Measurements from ENCODE around the gene GGPS1.
"Not testable (repeated sequence)": the region's sequence is repeated elsewhere in the genome, so short reads cannot be mapped to it uniquely, and the experiment has no call there.

The GGPS1 gene

DNA sequence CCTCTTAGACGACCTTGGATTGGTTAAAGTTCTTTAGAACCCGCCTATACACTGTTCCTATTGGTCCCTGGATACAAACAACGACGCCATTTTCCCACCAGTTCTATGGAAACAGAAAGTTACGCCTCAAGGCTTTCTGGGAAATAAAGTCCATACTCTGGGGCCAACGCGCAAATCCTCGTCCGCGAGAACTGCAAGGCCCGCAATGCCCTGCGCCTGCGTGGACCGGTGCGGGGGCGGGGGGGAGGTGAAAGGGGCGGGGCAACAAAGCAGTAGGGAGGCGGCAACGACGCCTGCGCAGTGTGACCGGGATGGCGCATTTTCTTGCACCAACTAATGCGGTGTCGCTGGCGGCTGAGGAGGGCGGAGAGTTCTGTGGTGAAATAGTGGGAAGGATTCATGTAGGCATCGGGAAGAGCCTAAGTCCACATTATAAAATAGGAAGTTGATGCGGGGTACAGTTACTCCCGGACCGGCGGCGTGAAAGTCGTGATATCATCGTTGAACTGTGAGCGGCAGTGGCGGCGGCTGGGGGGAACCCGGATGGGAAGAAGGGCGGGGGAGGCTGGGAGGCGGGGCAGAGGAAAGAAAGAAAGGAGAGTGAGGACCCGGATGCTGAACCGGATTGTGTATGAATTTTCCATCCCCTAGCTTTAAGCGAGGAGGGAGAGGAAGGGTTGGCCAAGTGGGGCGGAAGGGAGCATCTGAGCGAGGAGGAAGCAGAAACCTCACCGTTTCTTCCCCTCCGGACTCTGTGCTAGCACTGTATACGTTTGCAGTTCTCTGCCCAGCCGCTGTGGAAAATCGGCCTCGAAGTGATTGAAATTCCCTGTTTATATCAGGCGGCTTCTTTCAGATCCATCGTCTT lies at the start of gene GGPS1:
GGPS1 (plus strand) TSS at position 300 of the 868 bp plus-strand sequence. CDS start 6,695 bp downstream, outside the sequence.
- Mint-ChIP-seq H3K9me3 (no peaks in the 10 kb centered on the region), H3K27me3 (ENCODE audit: low read depth) (no peaks in the 10 kb centered on the region), H3K4me1 (ENCODE audit: low read depth) (peaks cover 22% of the 10 kb centered on the region), H3K4me3 (no peak within 1 kb of the TSS), H3K27ac (no peak within 1 kb of the TSS), H3K36me3 (ENCODE audit: low read depth) (peaks cover 13% of the 10 kb centered on the region)

DNA sequence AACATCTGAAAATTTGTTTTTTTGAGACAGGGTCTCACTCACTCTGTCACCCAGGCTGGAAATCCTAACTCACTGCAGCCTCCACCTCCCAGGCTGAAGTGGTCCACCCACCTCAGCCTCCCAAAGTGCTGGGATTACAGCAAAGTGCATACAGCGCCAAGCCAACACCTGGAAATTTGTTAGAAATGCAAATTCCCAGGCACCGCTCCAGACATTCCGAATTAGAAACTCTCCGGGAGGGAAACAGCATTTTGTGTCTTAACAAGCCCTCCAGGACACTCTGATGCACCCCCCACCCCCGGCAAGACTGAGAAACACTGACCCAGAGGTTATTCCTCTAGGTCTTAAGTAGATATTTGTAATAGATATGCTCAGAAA lies 49.5 kb upstream of the GGPS1 start:
- Mint-ChIP-seq H3K9me3 (no peaks in the 10 kb centered on the region), H3K27ac (no peak overlapping the region), H3K4me3 (no peak overlapping the region), H3K36me3 (ENCODE audit: low read depth) (peaks cover 2% of the 10 kb centered on the region), H3K27me3 (ENCODE audit: low read depth) (no peaks in the 10 kb centered on the region), H3K4me1 (ENCODE audit: low read depth) (peaks cover 30% of the 10 kb centered on the region)

DNA sequence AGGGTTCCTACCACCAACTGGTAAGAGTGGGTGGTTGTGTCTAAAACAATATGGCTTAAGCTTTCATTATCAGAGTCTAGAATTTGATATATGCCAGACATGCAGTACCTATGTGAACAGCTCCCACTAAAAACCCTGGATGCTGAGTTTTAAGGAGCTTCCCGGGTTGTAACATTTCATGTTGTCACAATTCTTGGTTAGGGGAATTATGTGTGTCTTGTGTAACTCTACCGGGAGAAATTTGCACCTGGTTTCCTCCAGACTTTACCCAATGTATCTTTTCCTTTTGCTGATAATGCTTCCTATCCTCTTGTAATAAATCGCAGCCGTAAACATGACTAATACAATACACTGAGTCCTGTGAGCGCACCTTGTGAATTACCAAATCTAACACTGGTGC lies 48.7 kb upstream of the GGPS1 start:
- Mint-ChIP-seq H3K27ac (no peak overlapping the region), H3K36me3 (ENCODE audit: low read depth) (peaks cover 2% of the 10 kb centered on the region), H3K27me3 (ENCODE audit: low read depth) (no peaks in the 10 kb centered on the region), H3K9me3 (no peaks in the 10 kb centered on the region), H3K4me1 (ENCODE audit: low read depth) (peaks cover 29% of the 10 kb centered on the region), H3K4me3 (no peak overlapping the region)

DNA sequence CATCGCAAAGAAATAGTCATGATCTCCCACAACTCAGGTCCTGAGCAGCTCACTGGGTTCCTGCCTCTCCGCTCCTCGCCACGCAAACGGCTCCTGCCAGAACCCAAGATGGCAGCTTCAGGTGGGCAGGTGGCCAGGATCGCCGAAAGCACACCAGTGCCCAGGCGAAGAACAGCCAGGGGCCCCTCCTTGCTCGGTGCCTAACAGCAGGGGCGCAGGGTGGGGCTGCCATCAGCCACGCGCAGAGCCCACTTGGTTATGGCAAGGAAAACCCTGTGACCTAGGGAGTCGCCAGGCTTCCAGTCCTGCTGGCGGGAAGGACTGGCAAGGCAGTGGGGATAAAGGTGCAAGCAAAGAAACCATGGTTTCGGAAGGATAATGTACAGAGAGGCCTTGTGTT lies 47.9 kb upstream of the GGPS1 start:
- peaks cover 22% of the 10 kb centered on the region for H3K4me1 Mint-ChIP-seq (ENCODE audit: low read depth)
- no peak overlapping the region for H3K27ac Mint-ChIP-seq
- peaks cover 2% of the 10 kb centered on the region for H3K36me3 Mint-ChIP-seq (ENCODE audit: low read depth)
- no peak overlapping the region for H3K4me3 Mint-ChIP-seq
- H3K27me3 Mint-ChIP-seq (ENCODE audit: low read depth), result no peaks in the 10 kb centered on the region
- no peaks in the 10 kb centered on the region for H3K9me3 Mint-ChIP-seq

GRCh38 chr1:235283636-235284035 lies 44.7 kb upstream of the GGPS1 start:
- H3K4me3 Mint-ChIP-seq; H3K9me3 Mint-ChIP-seq; H3K27ac Mint-ChIP-seq; H3K27me3 Mint-ChIP-seq (ENCODE audit: low read depth); H3K36me3 Mint-ChIP-seq (ENCODE audit: low read depth): not testable (repeated sequence)
- H3K4me1 Mint-ChIP-seq (ENCODE audit: low read depth), result peaks cover 18% of the 10 kb centered on the region

GRCh38 chr1:235284231-235284769 lies 44.1 kb upstream of the GGPS1 start:
- Mint-ChIP-seq H3K4me3 (no peak overlapping the region), H3K4me1 (ENCODE audit: low read depth) (peaks cover 18% of the 10 kb centered on the region)

DNA sequence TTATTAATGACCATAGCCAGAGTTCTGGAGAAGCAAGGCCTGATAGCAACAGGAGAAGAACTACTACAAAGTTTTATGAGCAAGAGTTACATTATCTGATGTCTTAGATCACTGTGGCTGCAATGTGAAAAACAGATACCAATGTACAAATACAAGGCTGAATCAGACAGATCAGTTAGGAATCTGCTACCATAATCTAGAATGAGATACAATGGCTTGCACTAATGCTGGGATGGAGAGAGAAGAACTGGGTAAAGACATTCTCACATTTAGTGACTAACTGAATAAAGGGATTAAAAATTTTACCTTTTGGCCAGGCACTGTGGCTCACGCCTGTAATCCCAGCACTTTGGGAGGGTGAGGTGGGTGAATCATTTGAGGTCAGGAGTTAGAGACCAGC lies 41.7 kb upstream of the GGPS1 start:
- Mint-ChIP-seq H3K4me3 (no peak overlapping the region), H3K27ac (no peak overlapping the region), H3K27me3 (ENCODE audit: low read depth) (no peaks in the 10 kb centered on the region), H3K4me1 (ENCODE audit: low read depth) (peaks cover 21% of the 10 kb centered on the region), H3K36me3 (ENCODE audit: low read depth) (no peaks in the 10 kb centered on the region), H3K9me3 (no peaks in the 10 kb centered on the region)

More at GRCh38 chr1:235284231-235284769, 44.1 kb upstream of the GGPS1 start:
- Mint-ChIP-seq H3K27me3 (ENCODE audit: low read depth) (no peaks in the 10 kb centered on the region), H3K27ac (no peak overlapping the region), H3K9me3 (no peaks in the 10 kb centered on the region), H3K36me3 (ENCODE audit: low read depth) (no peaks in the 10 kb centered on the region)

GRCh38 chr1:235287208-235287882 lies 41.0 kb upstream of the GGPS1 start:
- Mint-ChIP-seq H3K4me1 (ENCODE audit: low read depth) (peaks cover 20% of the 10 kb centered on the region), H3K27ac (no peak overlapping the region), H3K36me3 (ENCODE audit: low read depth) (no peaks in the 10 kb centered on the region), H3K4me3 (no peak overlapping the region), H3K27me3 (ENCODE audit: low read depth) (no peaks in the 10 kb centered on the region), H3K9me3 (no peaks in the 10 kb centered on the region)

GRCh38 chr1:235289859-235290739 lies 38.3 kb upstream of the GGPS1 start:
- Mint-ChIP-seq H3K9me3 (no peaks in the 10 kb centered on the region), H3K4me3 (no peak overlapping the region), H3K27ac (no peak overlapping the region), H3K36me3 (ENCODE audit: low read depth) (peaks cover 2% of the 10 kb centered on the region), H3K4me1 (ENCODE audit: low read depth) (peaks cover 24% of the 10 kb centered on the region), H3K27me3 (ENCODE audit: low read depth) (no peaks in the 10 kb centered on the region)

GRCh38 chr1:235290740-235291502 lies 37.4 kb upstream of the GGPS1 start:
- Mint-ChIP-seq H3K27ac (no peak overlapping the region), H3K9me3 (peaks cover 4% of the 10 kb centered on the region), H3K4me3 (no peak overlapping the region), H3K4me1 (ENCODE audit: low read depth) (peaks cover 25% of the 10 kb centered on the region), H3K36me3 (ENCODE audit: low read depth) (peaks cover 4% of the 10 kb centered on the region), H3K27me3 (ENCODE audit: low read depth) (no peaks in the 10 kb centered on the region)

DNA sequence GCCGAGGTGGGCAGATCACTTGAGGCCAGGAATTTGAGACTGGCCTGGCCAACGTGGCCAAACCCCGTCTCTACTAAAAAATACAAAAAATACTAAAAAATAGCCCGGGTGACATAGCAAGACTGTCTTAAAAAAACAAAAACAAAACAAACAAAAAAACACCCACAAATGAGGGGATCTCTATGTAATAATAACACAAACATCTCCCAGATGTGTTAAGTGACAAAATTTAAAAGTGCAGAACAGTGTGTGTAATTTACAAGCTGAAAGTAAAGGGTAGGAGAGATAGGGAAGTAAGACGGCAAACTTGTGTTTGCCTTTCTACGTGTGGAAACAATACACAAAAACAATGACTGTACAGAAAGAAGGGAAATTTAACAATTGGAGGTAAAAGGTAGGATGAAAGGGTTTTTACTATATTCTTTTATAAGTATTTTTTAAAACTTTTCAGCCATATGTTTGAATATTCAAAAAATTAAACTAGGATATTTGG lies 36.7 kb upstream of the GGPS1 start:
- peaks cover 5% of the 10 kb centered on the region for H3K36me3 Mint-ChIP-seq (ENCODE audit: low read depth)
- peaks cover 21% of the 10 kb centered on the region for H3K4me1 Mint-ChIP-seq (ENCODE audit: low read depth)
- peaks cover 5% of the 10 kb centered on the region for H3K9me3 Mint-ChIP-seq
- H3K27me3 Mint-ChIP-seq (ENCODE audit: low read depth), result no peaks in the 10 kb centered on the region
- no peak overlapping the region for H3K4me3 Mint-ChIP-seq
- H3K27ac Mint-ChIP-seq, result no peak overlapping the region

DNA sequence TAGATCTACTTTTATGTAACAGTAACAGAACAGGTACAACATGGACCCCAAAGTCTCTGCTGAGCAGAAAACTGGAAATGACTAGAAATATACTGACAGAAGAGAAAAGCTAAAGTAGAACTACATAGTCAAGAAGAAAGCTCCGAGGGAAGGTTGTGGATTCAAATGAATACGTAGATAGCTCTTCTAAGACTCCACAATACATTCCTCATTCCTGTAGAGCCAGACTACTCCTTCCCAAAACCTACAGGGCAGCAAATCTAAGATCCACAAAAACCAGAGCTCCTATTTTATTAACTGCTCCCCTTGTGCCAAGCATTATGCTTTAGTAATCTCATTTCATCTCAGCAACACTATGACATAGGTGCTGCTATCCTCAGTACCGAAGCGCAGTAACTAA lies 35.6 kb upstream of the GGPS1 start:
- H3K36me3 Mint-ChIP-seq (ENCODE audit: low read depth), result peaks cover 7% of the 10 kb centered on the region
- peaks cover 29% of the 10 kb centered on the region for H3K4me1 Mint-ChIP-seq (ENCODE audit: low read depth)
- peaks cover 9% of the 10 kb centered on the region for H3K9me3 Mint-ChIP-seq
- H3K27me3 Mint-ChIP-seq (ENCODE audit: low read depth), result no peaks in the 10 kb centered on the region
- H3K4me3 Mint-ChIP-seq, result no peak overlapping the region
- no peak overlapping the region for H3K27ac Mint-ChIP-seq

DNA sequence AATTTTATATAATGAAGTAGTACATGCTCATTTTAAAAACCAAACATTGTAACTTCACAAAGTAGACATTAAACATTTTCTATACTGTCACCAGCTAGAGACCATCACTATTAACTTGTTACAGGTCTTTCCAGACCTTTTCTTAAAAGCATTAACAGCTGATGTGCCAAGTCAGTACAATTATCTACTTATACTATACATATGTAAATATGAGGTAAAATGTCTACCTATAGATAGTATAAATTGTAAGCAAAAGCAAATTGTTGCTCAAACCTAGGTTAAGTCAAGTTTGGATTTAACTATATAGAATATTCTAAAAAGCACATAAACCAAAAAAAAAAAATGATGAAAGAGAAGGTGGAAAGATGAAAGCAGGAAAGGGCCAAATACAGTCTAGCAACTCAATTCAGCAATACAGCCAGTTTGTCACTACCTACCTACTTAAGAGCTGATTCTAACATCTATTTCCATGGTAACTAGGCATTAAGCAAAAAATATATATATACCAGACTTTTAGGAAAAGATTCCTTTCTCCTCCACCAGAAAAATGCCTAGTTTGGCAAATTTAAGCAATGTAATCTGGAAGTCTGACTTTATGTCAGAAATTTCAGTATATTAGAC lies 34.9 kb upstream of the GGPS1 start:
- H3K27me3 Mint-ChIP-seq (ENCODE audit: low read depth), result no peaks in the 10 kb centered on the region
- H3K36me3 Mint-ChIP-seq (ENCODE audit: low read depth), result peaks cover 9% of the 10 kb centered on the region
- H3K27ac Mint-ChIP-seq, result no peak overlapping the region
- peaks cover 9% of the 10 kb centered on the region for H3K9me3 Mint-ChIP-seq
- H3K4me3 Mint-ChIP-seq, result no peak overlapping the region
- H3K4me1 Mint-ChIP-seq (ENCODE audit: low read depth), result peaks cover 29% of the 10 kb centered on the region
